Upper lobe of left lung (tissue), 4 donors: ENCODE measurements around the gene FOXO4.

Experiments
- CTCF ChIP-seq, 6 experiments: fragments of 450-650 bp in 4 of 6; fragments of 200-600 bp in 2 of 6; sonication (generic) in 2 of 6; IDR thresholded peaks; one replicate each; pipeline ENCODE4 v1.5.1; 2016 to 2019; ENCODE audit warnings: antibody characterized with exemption in 6 of 6
- EP300 ChIP-seq, 4 donors: sonication (generic); formaldehyde crosslinking; IDR thresholded peaks; one replicate each; pipeline ENCODE4 v1.5.1; 2017; ENCODE audit warnings: antibody characterized with exemption in 4 of 4, control low read depth in 2 of 4
- POLR2A ChIP-seq, 4 donors: fragments of 450-650 bp; IDR thresholded peaks; one replicate each; pipeline ENCODE4 v1.5.1; 2016 to 2017; ENCODE audit warnings: antibody characterized with exemption in 4 of 4, mild to moderate bottlenecking in 2 of 4
- POLR2AphosphoS5 ChIP-seq, 2 donors: sonication (generic); formaldehyde crosslinking; IDR thresholded peaks; one replicate each; pipeline ENCODE4 v1.5.1; 2017; ENCODE audit warnings: antibody characterized with exemption in 2 of 2

- no peak for TF ChIP-seq CTCF (IDR thresholded peaks at IDR 0.05)
- peak; percentile 18 to 70 for TF ChIP-seq POLR2AphosphoS5 (IDR thresholded peaks at IDR 0.05)
- TF ChIP-seq EP300 (IDR thresholded peaks at IDR 0.05), result no peak
- peak in 2 of 4 donors; percentile 57 to 72 for TF ChIP-seq POLR2A (IDR thresholded peaks at IDR 0.05)
These were observed 15.6 kb downstream of the FOXO4 start, which contains the start of gene IL2RG for GRCh38 chrX:71111141-71111843.
